ENCODE measurements around the gene CYP1A1.

The CYP1A1 gene

DNA sequence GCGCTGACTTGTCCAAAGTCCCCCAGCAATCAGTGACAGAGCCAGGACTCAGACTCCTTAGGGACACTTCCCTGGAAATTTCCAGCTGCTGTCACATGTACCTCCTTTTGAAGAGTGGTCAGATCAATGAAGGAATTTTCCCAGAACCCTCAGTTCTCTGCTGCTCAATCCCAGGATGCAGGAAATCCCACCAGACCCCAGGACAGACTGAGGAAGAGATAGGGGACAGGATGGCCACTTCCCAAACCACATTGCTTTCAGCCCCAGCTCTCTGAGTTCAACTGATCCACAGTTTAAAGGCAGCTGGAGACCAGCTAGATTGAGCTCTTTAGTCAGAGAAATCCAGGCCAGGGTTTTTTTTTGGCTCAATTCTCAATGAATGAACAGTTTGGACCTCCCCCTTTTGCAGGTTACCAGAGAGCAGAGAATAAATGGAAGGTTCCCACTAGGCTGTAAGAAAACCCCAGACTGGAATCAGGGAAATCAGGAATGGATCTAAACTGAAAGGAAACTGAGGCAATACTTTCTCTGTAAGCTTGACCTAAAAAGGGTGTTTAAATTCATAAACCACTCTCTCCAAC lies 1.5 kb downstream of the CYP1A1 start:
- H3K4me3 ChIP-seq (ENCODE audit: extremely low read depth, insufficient read depth, low read length, poor library complexity, severe bottlenecking) = no peak overlapping the region
- no peaks in the 10 kb centered on the region for H3K9me3 ChIP-seq (ENCODE audit: control insufficient read depth, low read length)
- WGBS, 2 experiments (ENCODE audit: insufficient coverage in 2 of 2) = 60 to 80% methylated on average over 1 of the region's 1 CpG
- no peaks in the 10 kb centered on the region for H3K36me3 ChIP-seq (ENCODE audit: control insufficient read depth, insufficient read depth, low read length)
- H3K4me1 ChIP-seq (ENCODE audit: control insufficient read depth, insufficient read depth, low read length, poor library complexity, severe bottlenecking) = peaks cover 13% of the 10 kb centered on the region
- no peak overlapping the region for H3K27ac ChIP-seq (ENCODE audit: low read depth, low read length, severe bottlenecking)

GRCh38 chr15:74723187-74723586 lies 2.1 kb downstream of the CYP1A1 start:
- H3K4me1 ChIP-seq (ENCODE audit: control insufficient read depth, insufficient read depth, low read length, poor library complexity, severe bottlenecking) = peaks cover 13% of the 10 kb centered on the region
- 80 to 90% methylated on average over 1 of the region's 1 CpG for WGBS, 2 experiments (ENCODE audit: insufficient coverage in 2 of 2)
- no peak overlapping the region for H3K27ac ChIP-seq (ENCODE audit: low read depth, low read length, severe bottlenecking)
- H3K36me3 ChIP-seq (ENCODE audit: control insufficient read depth, insufficient read depth, low read length) = no peaks in the 10 kb centered on the region
- H3K4me3 ChIP-seq (ENCODE audit: extremely low read depth, insufficient read depth, low read length, poor library complexity, severe bottlenecking) = no peak overlapping the region
- no peaks in the 10 kb centered on the region for H3K9me3 ChIP-seq (ENCODE audit: control insufficient read depth, low read length)

- Histone ChIP-seq H3K36me3 (ENCODE audit: control insufficient read depth, insufficient read depth, low read length) (no peaks in the 10 kb centered on the region), H3K9me3 (ENCODE audit: control insufficient read depth, low read length) (no peaks in the 10 kb centered on the region), H3K4me1 (ENCODE audit: control insufficient read depth, insufficient read depth, low read length, poor library complexity, severe bottlenecking) (peaks cover 13% of the 10 kb centered on the region), H3K4me3 (ENCODE audit: extremely low read depth, insufficient read depth, low read length, poor library complexity, severe bottlenecking) (no peak overlapping the region), H3K27ac (ENCODE audit: low read depth, low read length, severe bottlenecking) (no peak overlapping the region)
- WGBS, 2 experiments (ENCODE audit: insufficient coverage in 2 of 2) = 90 to 94% methylated on average over 10 to 13 of the region's 13 CpGs
Measured at GRCh38 chr15:74722591-74722990, 2.7 kb downstream of the CYP1A1 start.

DNA sequence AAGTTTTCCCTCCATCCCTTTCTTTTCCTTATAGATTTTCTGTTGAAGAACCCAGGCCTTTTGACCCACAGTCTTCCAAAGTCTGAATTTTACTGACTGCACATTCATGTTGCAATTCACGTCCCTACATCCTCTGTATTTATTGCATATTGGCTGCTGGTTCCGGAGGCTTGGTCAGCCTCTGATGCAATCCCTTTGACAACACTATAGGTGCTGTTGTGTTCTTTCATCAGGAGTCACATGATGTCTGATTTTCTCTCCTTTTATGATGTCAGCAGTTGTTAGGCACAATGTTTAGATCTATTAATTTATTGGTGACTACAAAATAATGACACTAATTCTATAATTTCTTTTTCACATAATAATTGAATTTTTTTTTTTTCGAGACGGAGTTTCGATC lies 8.7 kb downstream of the CYP1A1 start:
- no peak overlapping the region for H3K4me3 ChIP-seq (ENCODE audit: extremely low read depth, insufficient read depth, low read length, poor library complexity, severe bottlenecking)
- no peaks in the 10 kb centered on the region for H3K9me3 ChIP-seq (ENCODE audit: control insufficient read depth, low read length)
- H3K36me3 ChIP-seq (ENCODE audit: control insufficient read depth, insufficient read depth, low read length) = no peaks in the 10 kb centered on the region
- H3K4me1 ChIP-seq (ENCODE audit: control insufficient read depth, insufficient read depth, low read length, poor library complexity, severe bottlenecking) = no peaks in the 10 kb centered on the region
- no peak overlapping the region for H3K27ac ChIP-seq (ENCODE audit: low read depth, low read length, severe bottlenecking)
- 90% methylated on average over 2 of the region's 5 CpGs; no CpG with 5 or more reads in 1 of the 2 experiments for WGBS, 2 experiments (ENCODE audit: insufficient coverage in 2 of 2)

DNA sequence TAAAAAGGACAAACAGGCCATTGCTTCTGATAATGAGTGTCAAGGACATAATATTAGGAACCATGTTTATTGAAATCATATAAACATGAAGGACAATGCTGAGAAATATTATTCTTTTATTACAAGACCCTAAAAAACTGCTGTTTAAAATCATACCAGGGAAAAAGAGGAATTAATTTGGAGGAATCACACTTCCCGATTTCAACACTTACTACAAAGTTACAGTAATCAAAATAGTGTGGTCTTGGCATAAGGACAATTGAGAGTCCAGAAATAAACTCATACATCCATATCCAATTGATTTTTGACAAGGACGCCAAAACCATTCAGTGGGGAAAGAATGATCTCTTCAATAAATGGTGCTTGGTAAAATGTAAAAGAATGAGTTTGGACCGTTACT lies 13.0 kb downstream of the CYP1A1 start:
- Histone ChIP-seq H3K4me3 (ENCODE audit: extremely low read depth, insufficient read depth, low read length, poor library complexity, severe bottlenecking) (no peak overlapping the region), H3K9me3 (ENCODE audit: control insufficient read depth, low read length) (no peaks in the 10 kb centered on the region), H3K36me3 (ENCODE audit: control insufficient read depth, insufficient read depth, low read length) (no peaks in the 10 kb centered on the region), H3K27ac (ENCODE audit: low read depth, low read length, severe bottlenecking) (no peak overlapping the region), H3K4me1 (ENCODE audit: control insufficient read depth, insufficient read depth, low read length, poor library complexity, severe bottlenecking) (no peaks in the 10 kb centered on the region)
- WGBS, 2 experiments (ENCODE audit: insufficient coverage in 2 of 2) = no CpG with 5 or more reads among the region's 3 CpGs

DNA sequence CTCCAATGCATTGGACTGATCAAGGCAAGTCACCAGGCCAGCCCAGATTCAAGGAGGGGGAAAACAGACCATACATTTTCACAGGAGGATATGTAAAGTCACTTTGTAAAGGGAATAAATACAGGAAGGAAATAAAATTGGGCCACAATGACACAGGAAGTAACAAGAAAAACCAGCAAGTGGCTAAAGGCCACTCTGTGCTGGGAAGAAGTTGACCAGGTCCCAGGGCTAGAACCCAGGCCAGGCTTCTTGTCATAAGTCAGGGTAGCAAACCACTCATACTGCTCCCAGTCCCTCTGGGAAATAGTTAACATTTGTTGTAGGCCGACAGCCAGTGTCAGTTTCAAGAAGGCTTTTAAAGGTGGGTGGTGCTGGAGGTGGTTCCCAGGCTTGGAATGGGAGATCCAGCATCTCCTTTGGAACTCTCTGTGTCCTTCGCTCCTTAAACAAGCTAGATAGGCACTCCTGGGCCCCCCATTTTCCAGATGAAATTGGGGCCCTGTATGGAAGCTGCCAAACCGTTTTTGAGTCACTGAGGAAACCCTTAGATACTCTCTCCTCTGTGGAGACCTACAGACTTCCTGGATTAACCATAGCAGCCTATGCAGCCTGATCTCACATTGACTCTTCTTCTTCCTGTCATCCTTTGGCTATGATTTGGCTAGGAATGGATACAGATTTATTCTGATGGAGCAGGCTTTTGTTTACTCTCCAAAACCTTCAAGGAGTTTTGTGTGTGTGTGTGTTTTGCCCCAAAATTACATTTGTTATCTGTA lies 14.8 kb downstream of the CYP1A1 start:
- H3K27ac ChIP-seq (ENCODE audit: low read depth, low read length, severe bottlenecking) = no peak overlapping the region
- WGBS, 2 experiments (ENCODE audit: insufficient coverage in 2 of 2) = 58 to 69% methylated on average over 2 of the region's 3 CpGs
- H3K36me3 ChIP-seq (ENCODE audit: control insufficient read depth, insufficient read depth, low read length) = no peaks in the 10 kb centered on the region
- H3K4me1 ChIP-seq (ENCODE audit: control insufficient read depth, insufficient read depth, low read length, poor library complexity, severe bottlenecking) = no peaks in the 10 kb centered on the region
- H3K4me3 ChIP-seq (ENCODE audit: extremely low read depth, insufficient read depth, low read length, poor library complexity, severe bottlenecking) = no peak overlapping the region
- no peaks in the 10 kb centered on the region for H3K9me3 ChIP-seq (ENCODE audit: control insufficient read depth, low read length)

DNA sequence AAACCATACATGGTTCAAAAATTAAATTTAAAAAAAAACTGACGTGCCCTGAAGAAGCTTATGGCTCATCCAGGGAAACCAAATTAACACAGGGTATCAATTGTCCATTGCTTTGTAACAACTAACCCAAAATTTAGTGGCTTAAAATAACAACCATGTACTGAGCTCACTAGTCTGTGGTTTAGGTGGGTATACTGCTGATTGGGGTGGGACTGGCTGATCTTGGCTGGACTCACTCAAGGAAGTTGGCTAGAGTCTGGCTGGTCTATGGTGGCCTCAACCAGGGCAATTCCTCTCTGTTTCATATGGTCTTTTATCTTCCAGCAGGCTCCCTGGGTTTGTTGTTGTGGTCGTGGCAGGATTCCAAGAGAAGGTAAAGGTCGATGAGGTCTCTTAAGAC lies 15.4 kb downstream of the CYP1A1 start:
- Histone ChIP-seq H3K36me3 (ENCODE audit: control insufficient read depth, insufficient read depth, low read length) (no peaks in the 10 kb centered on the region), H3K4me1 (ENCODE audit: control insufficient read depth, insufficient read depth, low read length, poor library complexity, severe bottlenecking) (no peaks in the 10 kb centered on the region), H3K4me3 (ENCODE audit: extremely low read depth, insufficient read depth, low read length, poor library complexity, severe bottlenecking) (no peak overlapping the region), H3K9me3 (ENCODE audit: control insufficient read depth, low read length) (no peaks in the 10 kb centered on the region), H3K27ac (ENCODE audit: low read depth, low read length, severe bottlenecking) (no peak overlapping the region)
- 60% methylated on average over 1 of the region's 3 CpGs; no CpG with 5 or more reads in 1 of the 2 experiments for WGBS, 2 experiments (ENCODE audit: insufficient coverage in 2 of 2)

- Histone ChIP-seq H3K36me3 (ENCODE audit: control insufficient read depth, insufficient read depth, low read length) (no peaks in the 10 kb centered on the region), H3K4me3 (ENCODE audit: extremely low read depth, insufficient read depth, low read length, poor library complexity, severe bottlenecking) (no peak overlapping the region), H3K27ac (ENCODE audit: low read depth, low read length, severe bottlenecking) (no peak overlapping the region), H3K9me3 (ENCODE audit: control insufficient read depth, low read length) (no peaks in the 10 kb centered on the region), H3K4me1 (ENCODE audit: control insufficient read depth, insufficient read depth, low read length, poor library complexity, severe bottlenecking) (no peaks in the 10 kb centered on the region)
- WGBS, 2 experiments (ENCODE audit: insufficient coverage in 2 of 2) = no CpG with 5 or more reads among the region's 1 CpG
Measured at GRCh38 chr15:74709011-74709410, 16.3 kb downstream of the CYP1A1 start.

GRCh38 chr15:74696808-74697207 lies 28.5 kb downstream of the CYP1A1 start:
- H3K4me3 ChIP-seq (ENCODE audit: extremely low read depth, insufficient read depth, low read length, poor library complexity, severe bottlenecking) = peak overlapping the region; percentile 94
- no peaks in the 10 kb centered on the region for H3K9me3 ChIP-seq (ENCODE audit: control insufficient read depth, low read length)
- H3K36me3 ChIP-seq (ENCODE audit: control insufficient read depth, insufficient read depth, low read length) = no peaks in the 10 kb centered on the region
- H3K27ac ChIP-seq (ENCODE audit: low read depth, low read length, severe bottlenecking) = no peak overlapping the region
- H3K4me1 ChIP-seq (ENCODE audit: control insufficient read depth, insufficient read depth, low read length, poor library complexity, severe bottlenecking) = no peaks in the 10 kb centered on the region
- 73 to 80% methylated on average over 1 of the region's 2 CpGs for WGBS, 2 experiments (ENCODE audit: insufficient coverage in 2 of 2)

- H3K27ac ChIP-seq (ENCODE audit: low read depth, low read length, severe bottlenecking) = peak overlapping the region; percentile 85
- WGBS, 2 experiments (ENCODE audit: insufficient coverage in 2 of 2) = 11 to 25% methylated on average over 7 to 8 of the region's 10 CpGs
Measured at GRCh38 chr15:74696398-74696729, 29.0 kb downstream of the CYP1A1 start.

More at GRCh38 chr15:74696398-74696729, 29.0 kb downstream of the CYP1A1 start:
- Histone ChIP-seq H3K36me3 (ENCODE audit: control insufficient read depth, insufficient read depth, low read length) (no peaks in the 10 kb centered on the region), H3K4me3 (ENCODE audit: extremely low read depth, insufficient read depth, low read length, poor library complexity, severe bottlenecking) (peak overlapping the region; percentile 94), H3K4me1 (ENCODE audit: control insufficient read depth, insufficient read depth, low read length, poor library complexity, severe bottlenecking) (no peaks in the 10 kb centered on the region), H3K9me3 (ENCODE audit: control insufficient read depth, low read length) (no peaks in the 10 kb centered on the region)

Data from mesodermal cell (in vitro differentiated cells).